Right atrium auricular region (tissue), 2 donors: ENCODE measurements around the gene RNASEH2B. TPM values are rescaled to one million over a fixed set of nuclear protein-coding genes. Genes with fewer than 3 reads are reported as not detected.

Source experiments
- DNase-seq: peaks from one replicate; pipeline ENCODE4 v3.0.0-alpha.2; 2019; ENCODE audit warnings: low spot score
- H3K27ac ChIP-seq, 2 donors: fragments of 200-600 bp; sonication (generic); 1 replicate in 1 of 2; 2 replicates in 1 of 2; pipeline ENCODE4 v1.5.1; 2016 to 2019
- H3K27me3 ChIP-seq, 2 donors: fragments of 200-600 bp; sonication (generic); one replicate each; pipeline versions ENCODE4 v1.5.1 to v1.6.0; 2017 to 2019
- H3K36me3 ChIP-seq: fragments of 200-600 bp; sonication (generic); one replicate; pipeline ENCODE4 v1.5.1; 2016
- H3K4me1 ChIP-seq, 2 donors: fragments of 200-600 bp; sonication (generic); one replicate each; pipeline versions ENCODE4 v1.5.1 to v1.6.0; 2017 to 2019
- H3K4me3 ChIP-seq, 2 donors: fragments of 200-600 bp; sonication (generic); 1 replicate in 1 of 2; 2 replicates in 1 of 2; pipeline ENCODE4 v1.5.1; 2017 to 2019; ENCODE audit warnings: mild to moderate bottlenecking in 1 of 2, moderate library complexity in 1 of 2
- H3K9me3 ChIP-seq, 2 donors: fragments of 200-600 bp; sonication (generic); one replicate each; pipeline ENCODE4 v1.5.1; 2019
- CTCF ChIP-seq, 2 donors: fragments of 200-600 bp; sonication (generic); IDR thresholded peaks; one replicate each; pipeline ENCODE4 v1.5.1; 2019; ENCODE audit warnings: antibody characterized with exemption in 2 of 2
- total RNA-seq, 2 donors: library from RNA; depleted of rRNA; stranded (reverse); fragments of >200 nt; gene quantifications; one replicate each; pipeline ENCODE4 v1.1.0, GENCODE V29; 2016

RNASEH2B gene
- total RNA-seq, 2 donors from 2014 or later: 22.9 to 36.9 TPM

GRCh38 chr13:50928102-50928501, 18.5 kb downstream of the RNASEH2B start:
- Histone ChIP-seq H3K27me3 (no peaks in the 10 kb centered on the region), H3K36me3 (peaks cover 7% of the 10 kb centered on the region), H3K4me1 (peaks cover 0 to 14% of the 10 kb centered on the region in 2 donors), H3K9me3 (peaks cover 9 to 20% of the 10 kb centered on the region in 2 donors), H3K27ac (no peak overlapping the region), H3K4me3 (no peak overlapping the region)
- no peak for TF ChIP-seq CTCF (IDR thresholded peaks at IDR 0.05)
- no peak for DNase-seq

- Histone ChIP-seq H3K36me3 (peaks cover 7% of the 10 kb centered on the region), H3K9me3 (peaks cover 9 to 12% of the 10 kb centered on the region in 2 donors), H3K4me3 (no peak overlapping the region), H3K4me1 (peaks cover 0 to 14% of the 10 kb centered on the region in 2 donors), H3K27me3 (no peaks in the 10 kb centered on the region), H3K27ac (no peak overlapping the region)
- TF ChIP-seq CTCF (IDR thresholded peaks at IDR 0.05): no peak
- no peak for DNase-seq
Measured at GRCh38 chr13:50928659-50929462, 19.3 kb downstream of the RNASEH2B start.

- Histone ChIP-seq H3K27ac (no peak overlapping the region), H3K4me1 (peaks cover 0 to 14% of the 10 kb centered on the region in 2 donors), H3K9me3 (no peaks in the 10 kb centered on the region), H3K36me3 (peaks cover 12% of the 10 kb centered on the region), H3K4me3 (no peak overlapping the region), H3K27me3 (no peaks in the 10 kb centered on the region)
- no peak for TF ChIP-seq CTCF (IDR thresholded peaks at IDR 0.05)
- no peak for DNase-seq
Measured at GRCh38 chr13:50932091-50932490, 22.5 kb downstream of the RNASEH2B start.

- DNase-seq: no peak
- peaks cover 12% of the 10 kb centered on the region for H3K36me3 ChIP-seq
- TF ChIP-seq CTCF (IDR thresholded peaks at IDR 0.05): no peak
Measured at GRCh38 chr13:50934735-50935435, 25.3 kb downstream of the RNASEH2B start.

GRCh38 chr13:50936679-50937078, 27.1 kb downstream of the RNASEH2B start:
- peaks cover 5% of the 10 kb centered on the region for H3K36me3 ChIP-seq
- no peak overlapping the region for H3K4me3 ChIP-seq
- H3K27me3 ChIP-seq: no peaks in the 10 kb centered on the region
- no peaks in the 10 kb centered on the region for H3K9me3 ChIP-seq
- no peak for TF ChIP-seq CTCF (IDR thresholded peaks at IDR 0.05)
- H3K4me1 ChIP-seq: no peaks in the 10 kb centered on the region
- no peak overlapping the region for H3K27ac ChIP-seq
- DNase-seq: no peak

More at GRCh38 chr13:50934735-50935435, 25.3 kb downstream of the RNASEH2B start:
- no peaks in the 10 kb centered on the region for H3K27me3 ChIP-seq
- H3K4me1 ChIP-seq: no peaks in the 10 kb centered on the region
- H3K4me3 ChIP-seq: no peak overlapping the region
- H3K9me3 ChIP-seq: no peaks in the 10 kb centered on the region
- no peak overlapping the region for H3K27ac ChIP-seq
